HepG2 (cell line): ENCODE results near the gene VRK3. TPM values are rescaled to one million over a fixed set of nuclear protein-coding genes. Genes with fewer than 3 reads are reported as not detected.

Experiments used
- DNMT1 ChIP-seq: sonication (generic); formaldehyde crosslinking; IDR thresholded peaks from 2 replicates; pipeline ENCODE4 v1.5.1; 2020; ENCODE audit warnings: mild to moderate bottlenecking, missing genetic modification reagents
- ELF1 ChIP-seq: sonication (generic); formaldehyde crosslinking; IDR thresholded peaks from 2 replicates; pipeline ENCODE4 v1.4.0; 2020; ENCODE audit warnings: missing genetic modification reagents
- FIP1L1 ChIP-seq: fragments of 200-400 bp; formaldehyde crosslinking; IDR thresholded peaks from 2 replicates; pipeline ENCODE4 v1.6.1; 2018; ENCODE audit warnings: low read depth, mild to moderate bottlenecking, low read length, moderate library complexity, borderline replicate concordance; ENCODE audit not compliant: insufficient read depth
- FOXA3 ChIP-seq: IDR thresholded peaks from 2 replicates; pipeline ENCODE4 v1.6.1; 2016; ENCODE audit warnings: missing genetic modification reagents, missing compliant biosample characterization
- GATAD2A ChIP-seq: IDR thresholded peaks from 2 replicates; pipeline ENCODE4 v1.6.1; 2016
- GTF2F1 ChIP-seq: fragments of 150-350 bp; IDR thresholded peaks from 2 replicates; pipeline ENCODE4 v1.6.1; 2014; ENCODE audit warnings: low read length
- HNF4G ChIP-seq, 2 experiments: sonication (generic) in 1 of 2; formaldehyde crosslinking in 1 of 2; IDR thresholded peaks; 2 replicates each; pipeline versions ENCODE4 v1.4.0 to v1.6.1; 2011 to 2020; ENCODE audit warnings: borderline replicate concordance in 2 of 2, low read depth in 2 of 2, mild to moderate bottlenecking in 2 of 2, low read length in 1 of 2, missing genetic modification reagents in 1 of 2, moderate library complexity in 1 of 2
- KMT2A ChIP-seq: sonication (generic); formaldehyde crosslinking; IDR thresholded peaks from 2 replicates; pipeline ENCODE4 v1.4.0; 2020; ENCODE audit warnings: missing genetic modification reagents
- MXI1 ChIP-seq: IDR thresholded peaks from 3 replicates; pipeline ENCODE4 v1.6.1; 2012; ENCODE audit warnings: low read depth, low read length, inconsistent platforms, borderline replicate concordance
- RXRA ChIP-seq: sonication (generic); formaldehyde crosslinking; IDR thresholded peaks from 2 replicates; pipeline ENCODE4 v1.5.1; 2020; ENCODE audit warnings: missing genetic modification reagents
- SIN3A ChIP-seq: IDR thresholded peaks from 2 replicates; pipeline ENCODE4 v1.6.1; 2011; ENCODE audit warnings: low read depth, mild to moderate bottlenecking, control low read depth, low read length, borderline replicate concordance
- SMAD3 ChIP-seq: sonication (generic); formaldehyde crosslinking; IDR thresholded peaks from 2 replicates; pipeline ENCODE4 v1.4.0; 2020; ENCODE audit warnings: missing genetic modification reagents
- SP5 ChIP-seq: IDR thresholded peaks from 2 replicates; pipeline ENCODE4 v1.6.1; 2016; ENCODE audit warnings: low read depth, borderline replicate concordance
- TGIF2 ChIP-seq: IDR thresholded peaks from 2 replicates; pipeline ENCODE4 v1.6.1; 2016; ENCODE audit warnings: control low read depth, missing compliant biosample characterization
- UBTF ChIP-seq: sonication (generic); formaldehyde crosslinking; IDR thresholded peaks from 2 replicates; pipeline ENCODE4 v1.4.0; 2020; ENCODE audit warnings: mild to moderate bottlenecking, missing genetic modification reagents
- YEATS2 ChIP-seq: sonication (generic); formaldehyde crosslinking; IDR thresholded peaks from 2 replicates; pipeline ENCODE4 v1.4.0; 2020; ENCODE audit warnings: missing genetic modification reagents, borderline replicate concordance
- ZBTB10 ChIP-seq: sonication (generic); formaldehyde crosslinking; IDR thresholded peaks from 2 replicates; pipeline ENCODE4 v1.4.0; 2020; ENCODE audit warnings: missing genetic modification reagents, borderline replicate concordance
- ZC3H13 ChIP-seq: sonication (generic); formaldehyde crosslinking; IDR thresholded peaks from 2 replicates; pipeline ENCODE4 v1.8.1; 2023; ENCODE audit warnings: mild to moderate bottlenecking, missing genetic modification reagents, moderate library complexity
- ZFP41 ChIP-seq: sonication (generic); formaldehyde crosslinking; IDR thresholded peaks from 2 replicates; pipeline ENCODE4 v1.4.0; 2020; ENCODE audit warnings: mild to moderate bottlenecking, missing genetic modification reagents, borderline replicate concordance
- ZFX ChIP-seq: sonication (generic); formaldehyde crosslinking; IDR thresholded peaks from 2 replicates; pipeline ENCODE4 v1.4.0; 2020; ENCODE audit warnings: mild to moderate bottlenecking, low read depth, missing genetic modification reagents, moderate library complexity
- ZNF121 ChIP-seq: sonication (generic); formaldehyde crosslinking; IDR thresholded peaks from 2 replicates; pipeline ENCODE4 v1.5.0; 2020; ENCODE audit warnings: mild to moderate bottlenecking, missing genetic modification reagents
- ZNF124 ChIP-seq: sonication (generic); formaldehyde crosslinking; IDR thresholded peaks from 2 replicates; pipeline ENCODE4 v1.4.0; 2020; ENCODE audit warnings: missing genetic modification reagents
- ZNF296 ChIP-seq: sonication (generic); formaldehyde crosslinking; conservative IDR thresholded peaks from 2 replicates; pipeline ENCODE4 v1.5.0; 2020; ENCODE audit warnings: mild to moderate bottlenecking, missing genetic modification reagents
- ZNF430 ChIP-seq: sonication (generic); formaldehyde crosslinking; IDR thresholded peaks from 2 replicates; pipeline ENCODE4 v1.9.0; 2021; ENCODE audit warnings: mild to moderate bottlenecking, missing genetic modification reagents
- ZNF446 ChIP-seq: sonication (generic); formaldehyde crosslinking; IDR thresholded peaks from 2 replicates; pipeline ENCODE4 v1.5.0; 2020; ENCODE audit warnings: mild to moderate bottlenecking, missing genetic modification reagents
- ZNF530 ChIP-seq: sonication (generic); formaldehyde crosslinking; IDR thresholded peaks from 2 replicates; pipeline ENCODE4 v1.5.0; 2020; ENCODE audit warnings: low read depth, mild to moderate bottlenecking, missing genetic modification reagents
- ZNF580 ChIP-seq: IDR thresholded peaks from 2 replicates; pipeline ENCODE4 v1.6.1; 2016; ENCODE audit warnings: low read depth, borderline replicate concordance
- ZSCAN25 ChIP-seq: sonication (generic); formaldehyde crosslinking; IDR thresholded peaks from 2 replicates; pipeline ENCODE4 v1.8.0; 2022; ENCODE audit warnings: mild to moderate bottlenecking, missing genetic modification reagents
- polyA plus RNA-seq, 8 experiments: library from polyadenylated mRNA; depleted of rRNA in 3 of 8; stranded (reverse) in 7 of 8; unstranded in 1 of 8; fragments of >200 nt; fragmentation: Illumina TruSeq in 4 of 8; extraction: Trizol in 4 of 8; gene quantifications; 2 replicates each; pipeline versions ENCODE4 v1.2.1 to v1.2.3, GENCODE V29; 2011 to 2016; ENCODE audit warnings: low read depth in 4 of 8, missing spikeins in 1 of 8, mixed read lengths in 1 of 8; ENCODE audit not compliant: insufficient read depth in 1 of 8
- total RNA-seq, 5 experiments: library from RNA; depleted of rRNA; stranded (reverse); fragments of >200 nt; fragmentation: Illumina TruSeq; extraction: Trizol; gene quantifications; 2 replicates each; pipeline ENCODE4 v1.2.3, GENCODE V29; 2016; ENCODE audit warnings: low read depth in 1 of 5

VRK3 gene
- total and polyA plus RNA-seq, 2 of the 13 experiments (the other 11 are each of a cell fraction or from before 2014, with no cell fraction given): 23.8 to 28.3 TPM

- TF ChIP-seq MXI1 (peak; percentile 25; the same call in 1 of the 3 replicates), ZNF121 (CRISPR knock-in tag) (0 out of 2 replicates have a peak, but pooled peaks have one; percentile 3), ZSCAN25 (CRISPR knock-in tag) (no peak), RXRA (no peak), SIN3A (0 out of 2 replicates have a peak, but pooled peaks have one; percentile 54), ZNF430 (CRISPR knock-in tag) (no peak), ZNF580 (no peak), GTF2F1 (no peak), ZBTB10 (CRISPR knock-in tag) (no peak), ZNF530 (CRISPR knock-in tag) (no peak), ZNF296 (CRISPR knock-in tag) (no peak), ZC3H13 (CRISPR knock-in tag) (no peak), FOXA3 (0 out of 2 replicates have a peak, but pooled peaks have one; percentile 1), GATAD2A (0 out of 2 replicates have a peak, but pooled peaks have one; percentile 23), TGIF2 (no peak), SP5 (CRISPR knock-in tag) (no peak), ZFX (CRISPR knock-in tag) (no peak), KMT2A (CRISPR knock-in tag) (0 out of 2 replicates have a peak, but pooled peaks have one; percentile 29), ZNF446 (CRISPR knock-in tag) (no peak), ZFP41 (no peak), ELF1 (CRISPR knock-in tag) (peak; percentile 27; the same call in 1 of the 2 replicates), UBTF (no peak), FIP1L1 (no peak), HNF4G (IDR thresholded peaks at IDR 0.05; ENCODE audit: borderline replicate concordance, low read depth, low read length) (peak; percentile 66; the same call in 1 of the 2 replicates), HNF4G (CRISPR knock-in tag; IDR thresholded peaks at IDR 0.05; ENCODE audit: borderline replicate concordance, low read depth) (no peak), ZNF124 (no peak), SMAD3 (CRISPR knock-in tag) (no peak), YEATS2 (CRISPR knock-in tag) (peak; percentile 25; the same call in 1 of the 2 replicates), DNMT1 (CRISPR knock-in tag) (no peak)
Measured at GRCh38 chr19:50022823-50023222, 2.3 kb downstream of the VRK3 start (continued).
